Mesendoderm (in vitro differentiated cells): ENCODE measurements around the gene ZNF649.

Source experiments
- DNase-seq: peaks from one replicate; pipeline ENCODE4 v3.0.0; 2013
- H2AK5ac ChIP-seq: 2 replicates; pipeline ENCODE4 v1.6.1; 2013; ENCODE audit warnings: low read length, inconsistent platforms
- H2BK120ac ChIP-seq: 2 replicates; pipeline ENCODE4 v1.6.1; 2013; ENCODE audit warnings: low read depth, mild to moderate bottlenecking, low read length, moderate library complexity, mixed read lengths
- H2BK15ac ChIP-seq: replicated peaks from 2 replicates; pipeline ENCODE4 v1.6.1; 2013; ENCODE audit warnings: low read depth, mild to moderate bottlenecking, moderate library complexity
- H2BK5ac ChIP-seq: 2 replicates; pipeline ENCODE4 v1.6.1; 2013; ENCODE audit warnings: low read length, inconsistent platforms
- H3K18ac ChIP-seq: 2 replicates; pipeline ENCODE4 v1.6.1; 2013; ENCODE audit warnings: mild to moderate bottlenecking, low read length, mixed read lengths
- H3K23ac ChIP-seq: one replicate; pipeline ENCODE4 v1.6.1; 2013; ENCODE audit warnings: low read length
- H3K27ac ChIP-seq: 2 replicates; pipeline ENCODE4 v1.5.1; 2013; ENCODE audit warnings: low read depth, mild to moderate bottlenecking, inconsistent platforms, low read length, moderate library complexity
- H3K27me3 ChIP-seq: 2 replicates; pipeline ENCODE4 v1.6.1; 2013; ENCODE audit warnings: low read length, control low read depth, mild to moderate bottlenecking, inconsistent platforms; ENCODE audit not compliant: insufficient read depth, poor library complexity
- H3K36me3 ChIP-seq: 2 replicates; pipeline ENCODE4 v1.6.1; 2013; ENCODE audit warnings: low read length, inconsistent platforms; ENCODE audit not compliant: control insufficient read depth, insufficient read depth
- H3K4ac ChIP-seq: one replicate; pipeline ENCODE4 v1.6.1; 2013; ENCODE audit warnings: low read depth, mild to moderate bottlenecking, low read length, moderate library complexity
- H3K4me1 ChIP-seq: 2 replicates; pipeline ENCODE4 v1.6.1; 2013; ENCODE audit warnings: low read depth, low read length, inconsistent platforms; ENCODE audit not compliant: control insufficient read depth
- H3K4me2 ChIP-seq: 2 replicates; pipeline ENCODE4 v1.6.1; 2013; ENCODE audit warnings: low read length
- H3K4me3 ChIP-seq: 2 replicates; pipeline ENCODE4 v1.5.1; 2013; ENCODE audit warnings: mild to moderate bottlenecking, low read length
- H3K56ac ChIP-seq: one replicate; pipeline ENCODE4 v1.6.1; 2013; ENCODE audit warnings: low read length
- H3K79me1 ChIP-seq: 2 replicates; pipeline ENCODE4 v1.6.1; 2013; ENCODE audit warnings: low read length, inconsistent platforms
- H3K79me2 ChIP-seq: 2 replicates; pipeline ENCODE4 v1.6.1; 2013; ENCODE audit warnings: mild to moderate bottlenecking, low read length; ENCODE audit not compliant: control insufficient read depth, insufficient read depth
- H3K9ac ChIP-seq: 2 replicates; pipeline ENCODE4 v1.6.1; 2013; ENCODE audit warnings: low read length, inconsistent platforms
- H4K5ac ChIP-seq: one replicate; pipeline ENCODE4 v1.6.1; 2013; ENCODE audit warnings: low read length
- H4K8ac ChIP-seq: one replicate; pipeline ENCODE4 v1.6.1; 2013; ENCODE audit warnings: low read depth, mild to moderate bottlenecking, control low read depth, low read length, moderate library complexity
- WGBS: extraction: QIAGEN DNeasy Blood & Tissue Kit; methylation state at CpG from one replicate; pipeline ENCODE4 v1.1.7; 2013; ENCODE audit warnings: low lambda C conversion rate, missing lambda C conversion rate; ENCODE audit not compliant: insufficient coverage; ENCODE audit errors: extremely low coverage; 5-methylcytosine and 5-hydroxymethylcytosine counted together

Gene ZNF649

DNA sequence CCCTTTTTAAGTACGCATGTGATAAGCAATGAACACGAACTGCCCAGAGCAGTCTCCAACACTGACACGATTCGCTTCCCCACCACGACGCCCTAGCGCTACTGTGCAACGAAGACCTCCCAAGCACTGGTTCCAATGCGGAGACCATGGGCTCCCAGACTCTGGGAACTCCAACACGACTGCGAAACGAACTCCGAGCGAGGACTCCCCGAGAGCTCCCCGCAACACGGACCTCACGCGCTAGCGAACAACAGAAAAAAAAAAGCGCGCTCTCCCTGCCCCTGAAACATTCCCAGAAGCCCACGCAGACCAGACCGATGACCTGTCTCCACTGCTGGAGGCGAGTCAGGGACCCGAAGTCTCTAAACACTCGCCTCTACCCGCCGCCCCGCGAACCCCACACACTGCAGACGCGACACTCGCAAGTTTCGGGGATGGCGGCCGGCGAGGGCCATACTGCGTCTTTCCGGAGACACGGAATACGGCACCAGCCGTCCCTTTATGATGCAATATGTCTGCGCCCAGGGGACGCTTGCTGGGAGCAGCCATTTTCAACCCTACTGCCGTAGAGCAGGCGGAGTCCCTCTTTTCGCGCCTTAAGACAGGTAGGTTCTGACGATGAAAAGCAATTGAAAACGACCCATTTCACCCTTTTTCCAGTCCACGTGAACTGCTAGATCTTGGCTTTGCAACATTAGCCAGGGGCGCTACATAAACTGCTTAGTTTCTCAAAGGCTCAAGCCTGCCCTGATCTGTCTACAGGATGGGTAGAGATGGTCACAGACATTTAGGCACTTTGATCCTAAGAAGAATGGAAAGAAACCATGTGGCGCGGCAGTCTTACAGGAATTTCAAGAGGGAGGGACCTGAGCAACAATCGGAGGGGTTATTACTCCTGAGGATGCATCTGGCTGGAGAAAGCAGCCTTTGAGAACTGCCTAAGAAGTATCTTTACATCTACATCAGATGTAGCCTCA lies 17.0 kb downstream of the ZNF649 start, which contains the start of gene ZNF577:
TSS of gene ZNF577 (minus strand) at position 430 of the 977 bp plus-strand sequence. CDS start 7,569 bp downstream, outside the sequence.
- no peaks in the 10 kb centered on the region for H3K27me3 ChIP-seq
- no peaks in the 10 kb centered on the region for H3K79me2 ChIP-seq
- no peaks in the 10 kb centered on the region for H3K4me1 ChIP-seq
- no peak within 1 kb of the TSS for H4K8ac ChIP-seq
- no peak within 1 kb of the TSS for H2BK5ac ChIP-seq
- H4K5ac ChIP-seq = no peak within 1 kb of the TSS
- no peak within 1 kb of the TSS for H3K18ac ChIP-seq
- peak within 1 kb of the TSS; percentile 38 for H3K4me2 ChIP-seq
- H2AK5ac ChIP-seq = no peak within 1 kb of the TSS
- H3K23ac ChIP-seq = no peak within 1 kb of the TSS
- H3K36me3 ChIP-seq = peaks cover 20% of the 10 kb centered on the region
- H3K9ac ChIP-seq = peak within 1 kb of the TSS; percentile 73
- H3K56ac ChIP-seq = peak within 1 kb of the TSS; percentile 86
- WGBS = no CpG with 5 or more reads among the region's 56 CpGs
- H3K4ac ChIP-seq = peak within 1 kb of the TSS; percentile 60
- peak within 1 kb of the TSS; percentile 28 for H3K27ac ChIP-seq
- no peaks in the 10 kb centered on the region for H3K79me1 ChIP-seq
- H2BK15ac ChIP-seq = no peak within 1 kb of the TSS
- DNase-seq = peak; percentile 98
- no peak within 1 kb of the TSS for H2BK120ac ChIP-seq
- peak within 1 kb of the TSS; percentile 69 for H3K4me3 ChIP-seq

GRCh38 chr19:51884713-51885112 lies 20.1 kb downstream of the ZNF649 start:
- Histone ChIP-seq H3K18ac (no peak overlapping the region), H2BK15ac (no peak overlapping the region), H4K5ac (no peak overlapping the region), H2BK5ac (no peak overlapping the region), H4K8ac (no peak overlapping the region), H3K23ac (no peak overlapping the region), H3K4me3 (no peak overlapping the region), H3K27ac (no peak overlapping the region), H3K4me2 (no peak overlapping the region), H3K79me1 (no peaks in the 10 kb centered on the region), H3K4ac (no peak overlapping the region), H2BK120ac (no peak overlapping the region), H3K27me3 (no peaks in the 10 kb centered on the region), H3K56ac (no peak overlapping the region), H2AK5ac (no peak overlapping the region), H3K4me1 (no peaks in the 10 kb centered on the region), H3K36me3 (peaks cover 3% of the 10 kb centered on the region), H3K9ac (no peak overlapping the region), H3K79me2 (no peaks in the 10 kb centered on the region)
- no peak for DNase-seq
- no CpG with 5 or more reads among the region's 2 CpGs for WGBS

GRCh38 chr19:51882518-51882917 lies 22.3 kb downstream of the ZNF649 start:
- no peak overlapping the region for H3K56ac ChIP-seq
- DNase-seq = no peak
- H3K4me1 ChIP-seq = no peaks in the 10 kb centered on the region
- no peak overlapping the region for H3K4ac ChIP-seq
- H3K36me3 ChIP-seq = peaks cover 5% of the 10 kb centered on the region
- H3K23ac ChIP-seq = no peak overlapping the region
- H2BK15ac ChIP-seq = no peak overlapping the region
- H2BK120ac ChIP-seq = no peak overlapping the region
- H3K9ac ChIP-seq = no peak overlapping the region
- no peaks in the 10 kb centered on the region for H3K79me2 ChIP-seq
- no peak overlapping the region for H3K18ac ChIP-seq
- no peak overlapping the region for H3K27ac ChIP-seq
- H2AK5ac ChIP-seq = no peak overlapping the region
- no peak overlapping the region for H4K5ac ChIP-seq
- H3K4me3 ChIP-seq = no peak overlapping the region
- WGBS = no CpG with 5 or more reads among the region's 3 CpGs
- H3K79me1 ChIP-seq = no peaks in the 10 kb centered on the region
- no peak overlapping the region for H3K4me2 ChIP-seq
- no peak overlapping the region for H2BK5ac ChIP-seq
- H3K27me3 ChIP-seq = no peaks in the 10 kb centered on the region
- no peak overlapping the region for H4K8ac ChIP-seq

- H3K18ac ChIP-seq = no peak overlapping the region
- no peaks in the 10 kb centered on the region for H3K79me2 ChIP-seq
- H3K4me2 ChIP-seq = no peak overlapping the region
- no peak overlapping the region for H4K5ac ChIP-seq
- no peak overlapping the region for H3K56ac ChIP-seq
- H3K23ac ChIP-seq = no peak overlapping the region
- no peak overlapping the region for H3K4ac ChIP-seq
- WGBS = no CpG with 5 or more reads among the region's 4 CpGs
- H3K79me1 ChIP-seq = no peaks in the 10 kb centered on the region
- H3K4me3 ChIP-seq = peak overlapping the region; percentile 23
- H3K36me3 ChIP-seq = peaks cover 28% of the 10 kb centered on the region
- peak; percentile 39 for DNase-seq
- no peaks in the 10 kb centered on the region for H3K27me3 ChIP-seq
- no peak overlapping the region for H2AK5ac ChIP-seq
- H2BK15ac ChIP-seq = no peak overlapping the region
- H3K4me1 ChIP-seq = no peaks in the 10 kb centered on the region
- no peak overlapping the region for H2BK120ac ChIP-seq
- no peak overlapping the region for H3K9ac ChIP-seq
- no peak overlapping the region for H3K27ac ChIP-seq
- no peak overlapping the region for H4K8ac ChIP-seq
- H2BK5ac ChIP-seq = no peak overlapping the region
These were observed 31.7 kb downstream of the ZNF649 start for GRCh38 chr19:51873097-51873496.

- Histone ChIP-seq H3K36me3 (no peaks in the 10 kb centered on the region), H3K4ac (no peak overlapping the region), H3K23ac (no peak overlapping the region), H3K56ac (no peak overlapping the region), H3K79me2 (no peaks in the 10 kb centered on the region), H2BK5ac (no peak overlapping the region), H4K8ac (no peak overlapping the region), H3K4me1 (no peaks in the 10 kb centered on the region), H2BK120ac (no peak overlapping the region), H3K79me1 (no peaks in the 10 kb centered on the region), H3K27me3 (no peaks in the 10 kb centered on the region), H2BK15ac (no peak overlapping the region), H2AK5ac (no peak overlapping the region), H3K18ac (no peak overlapping the region), H3K4me3 (no peak overlapping the region), H3K27ac (no peak overlapping the region), H4K5ac (no peak overlapping the region), H3K9ac (no peak overlapping the region), H3K4me2 (no peak overlapping the region)
- no CpG with 5 or more reads among the region's 2 CpGs for WGBS
- DNase-seq = peak; percentile 18
These were observed 42.8 kb downstream of the ZNF649 start for GRCh38 chr19:51861870-51862622.
